Esophagus (tissue), 2 donors: ENCODE data around the gene DPH5. TPM values are rescaled to one million over a fixed set of nuclear protein-coding genes. Genes with fewer than 3 reads are reported as not detected.
"Not testable (repeated sequence)": the region's sequence is repeated elsewhere in the genome, so short reads cannot be mapped to it uniquely, and the experiment has no call there.

Source experiments
- H3K27ac ChIP-seq, 2 donors: one replicate each; pipeline ENCODE4 v1.5.1; 2013; ENCODE audit warnings: low read depth in 2 of 2, mild to moderate bottlenecking in 2 of 2, inconsistent platforms in 1 of 2, low read length in 1 of 2, moderate library complexity in 1 of 2
- H3K27me3 ChIP-seq, 2 donors: one replicate each; pipeline ENCODE4 v1.6.1; 2013; ENCODE audit warnings: low read length in 2 of 2, control low read depth in 1 of 2, mild to moderate bottlenecking in 1 of 2; ENCODE audit not compliant: insufficient read depth in 2 of 2, control insufficient read depth in 1 of 2
- H3K36me3 ChIP-seq, 2 donors: one replicate each; pipeline ENCODE4 v1.6.1; 2013; ENCODE audit warnings: low read length in 1 of 2; ENCODE audit not compliant: control insufficient read depth in 2 of 2, insufficient read depth in 2 of 2
- H3K4me1 ChIP-seq, 2 donors: one replicate each; pipeline ENCODE4 v1.6.1; 2013; ENCODE audit warnings: low read length in 1 of 2; ENCODE audit not compliant: control insufficient read depth in 2 of 2, insufficient read depth in 2 of 2
- H3K4me3 ChIP-seq, 2 donors: one replicate each; pipeline ENCODE4 v1.5.1; 2013; ENCODE audit warnings: low read length in 2 of 2, mild to moderate bottlenecking in 2 of 2, low read depth in 1 of 2, moderate library complexity in 1 of 2
- H3K9me3 ChIP-seq, 2 donors: one replicate each; pipeline ENCODE4 v1.6.1; 2013; ENCODE audit warnings: mild to moderate bottlenecking in 2 of 2, low read depth in 1 of 2, low read length in 1 of 2, moderate library complexity in 1 of 2; ENCODE audit not compliant: control insufficient read depth in 2 of 2, insufficient read depth in 1 of 2
- WGBS, 2 donors: extraction: QIAGEN DNeasy Blood & Tissue Kit; methylation state at CpG; one replicate each; pipeline ENCODE4 v1.1.7; 2013; 5-methylcytosine and 5-hydroxymethylcytosine counted together
- polyA plus RNA-seq, 2 donors: library from polyadenylated mRNA; stranded (reverse); fragments of 200-250 nt; gene quantifications; one replicate each; pipeline ENCODE4 v1.2.3, GENCODE V29; 2013
- donor health status: healthy with polysubstance abuse.
- donor health status: Bipolar disorder and iron deficiency.

The DPH5 gene
- polyA plus RNA-seq, 2 donors = 18.3 to 19.5 TPM

DNA sequence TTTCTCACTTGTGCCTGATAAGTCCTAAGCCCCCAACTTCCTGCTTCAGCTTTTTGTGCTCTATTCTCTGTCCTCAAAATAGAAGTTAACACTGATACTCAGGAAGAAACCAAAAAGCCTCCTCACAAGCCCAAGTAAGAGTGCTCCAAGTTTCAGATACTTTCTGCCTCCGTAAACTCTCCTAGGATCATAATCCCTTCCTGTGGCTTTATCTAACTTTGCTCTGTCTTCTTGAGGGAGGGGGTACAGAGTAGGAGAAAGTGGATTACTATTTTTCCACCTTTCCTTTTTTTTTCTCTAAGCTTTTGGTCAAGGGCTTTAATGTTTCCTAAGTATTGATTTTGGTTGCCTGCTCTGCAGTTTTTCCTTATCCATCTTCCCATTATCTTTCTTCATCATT is 54.6 kb downstream of the DPH5 start:
- Histone ChIP-seq H3K27me3 (no peaks in the 10 kb centered on the region), H3K4me1 (no peaks in the 10 kb centered on the region), H3K4me3 (no peak overlapping the region), H3K27ac (no peak overlapping the region), H3K9me3 (no peaks in the 10 kb centered on the region), H3K36me3 (peaks cover 3 to 7% of the 10 kb centered on the region in 2 donors)
- WGBS, 2 donors = 95 to 97% methylated on average over 1 of the region's 1 CpG

DNA sequence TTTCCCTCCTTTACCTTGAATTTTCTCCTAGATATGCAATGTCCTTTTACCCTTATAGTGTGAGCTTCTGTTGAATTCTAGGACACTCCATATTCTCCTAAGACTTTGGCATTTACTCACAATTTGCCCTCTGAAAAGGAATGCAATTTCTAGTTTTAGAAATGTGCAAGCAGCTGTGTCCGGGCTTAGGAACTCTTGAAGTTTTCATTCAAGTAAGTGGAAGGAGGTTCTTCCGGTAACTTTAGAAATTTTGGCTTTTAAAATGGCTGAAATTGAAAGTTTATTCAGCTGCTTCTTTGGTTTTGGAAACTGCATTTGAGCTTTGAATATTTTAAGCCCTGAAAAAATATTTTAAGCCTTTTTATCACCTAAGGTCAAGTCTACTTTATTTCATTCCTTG is 56.3 kb downstream of the DPH5 start:
- no peak overlapping the region for H3K27ac ChIP-seq
- H3K4me1 ChIP-seq = no peaks in the 10 kb centered on the region
- no peak overlapping the region for H3K4me3 ChIP-seq
- H3K36me3 ChIP-seq = peaks cover 6 to 7% of the 10 kb centered on the region in 2 donors
- no peaks in the 10 kb centered on the region for H3K27me3 ChIP-seq
- no peaks in the 10 kb centered on the region for H3K9me3 ChIP-seq
- 78 to 81% methylated on average over 2 of the region's 2 CpGs for WGBS, 2 donors

DNA sequence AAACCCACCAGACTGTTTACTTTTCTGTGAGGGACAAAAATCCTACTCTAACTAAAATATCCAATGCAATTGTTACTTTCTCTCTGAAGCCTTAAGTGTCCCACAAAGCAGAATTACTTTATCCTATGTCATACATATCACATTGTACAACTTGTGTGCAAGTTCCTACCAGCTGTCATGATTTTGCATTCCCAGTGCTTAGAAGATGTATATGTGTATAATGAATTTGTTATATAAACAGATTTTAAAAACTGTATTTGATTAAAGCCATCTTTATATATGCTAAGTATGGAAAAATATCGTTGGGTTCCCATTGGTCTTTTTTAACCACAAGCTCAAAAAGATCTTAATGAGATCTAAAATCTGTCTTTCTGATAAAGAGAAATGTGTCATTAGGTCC is 57.0 kb downstream of the DPH5 start:
- Histone ChIP-seq H3K36me3 (peaks cover 6 to 7% of the 10 kb centered on the region in 2 donors), H3K4me1 (no peaks in the 10 kb centered on the region), H3K27me3 (no peaks in the 10 kb centered on the region), H3K4me3 (no peak overlapping the region), H3K9me3 (no peaks in the 10 kb centered on the region), H3K27ac (no peak overlapping the region)
- 42 to 57% methylated on average over 1 of the region's 1 CpG for WGBS, 2 donors

DNA sequence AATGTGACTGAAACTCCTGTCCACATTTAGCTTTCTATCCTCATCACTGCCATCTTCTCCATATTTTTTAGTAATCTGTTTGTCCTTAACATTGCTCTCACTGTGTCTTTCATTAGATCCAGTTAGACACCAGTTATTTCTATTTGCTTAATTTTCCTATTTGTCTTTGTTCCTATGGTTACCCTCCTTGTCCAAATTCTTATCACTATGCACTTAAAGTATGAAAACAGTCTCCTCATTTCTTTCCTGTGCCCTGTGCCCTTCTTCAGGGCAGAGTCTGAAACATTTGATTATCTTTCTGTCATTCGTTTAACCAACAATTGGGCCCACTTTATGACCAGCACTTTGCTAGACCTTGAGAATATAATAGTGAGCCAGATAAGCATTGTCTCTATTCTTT is 65.5 kb downstream of the DPH5 start:
- Histone ChIP-seq H3K4me3 (no peak overlapping the region), H3K27me3 (no peaks in the 10 kb centered on the region), H3K4me1 (no peaks in the 10 kb centered on the region), H3K27ac (no peak overlapping the region), H3K36me3 (no peaks in the 10 kb centered on the region), H3K9me3 (no peaks in the 10 kb centered on the region)
- 64 to 87% methylated on average over 1 of the region's 1 CpG for WGBS, 2 donors

DNA sequence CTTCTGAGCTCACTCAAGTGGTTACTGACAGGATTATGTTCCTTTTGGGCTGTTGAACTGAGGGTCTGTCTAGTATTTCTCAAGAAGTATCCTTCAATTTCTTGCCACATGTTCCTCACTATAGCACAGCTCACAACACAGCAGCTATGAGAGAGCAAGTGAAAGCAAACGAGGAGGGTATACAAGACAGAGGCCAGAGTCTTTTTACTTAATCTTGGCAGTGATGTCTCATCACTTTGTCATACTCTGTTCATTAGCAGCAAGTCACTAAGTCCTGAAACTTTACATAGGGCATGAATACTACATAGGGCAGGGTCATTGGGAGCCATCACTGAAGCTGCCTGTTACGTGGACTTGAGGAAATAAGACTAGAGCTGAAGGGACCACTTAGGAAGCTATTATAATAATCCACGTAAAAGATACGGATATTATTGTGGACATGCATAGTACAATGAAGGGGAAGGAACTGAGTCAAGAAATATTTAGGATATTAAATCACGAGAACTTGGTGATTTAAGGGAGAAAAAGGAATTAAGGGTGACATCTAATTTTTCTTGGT is 66.0 kb downstream of the DPH5 start:
- 86 to 88% methylated on average over 5 of the region's 5 CpGs for WGBS, 2 donors
- no peaks in the 10 kb centered on the region for H3K4me1 ChIP-seq
- H3K36me3 ChIP-seq = no peaks in the 10 kb centered on the region
- no peaks in the 10 kb centered on the region for H3K27me3 ChIP-seq
- no peaks in the 10 kb centered on the region for H3K9me3 ChIP-seq
- H3K4me3 ChIP-seq = no peak overlapping the region
- H3K27ac ChIP-seq = no peak overlapping the region

DNA sequence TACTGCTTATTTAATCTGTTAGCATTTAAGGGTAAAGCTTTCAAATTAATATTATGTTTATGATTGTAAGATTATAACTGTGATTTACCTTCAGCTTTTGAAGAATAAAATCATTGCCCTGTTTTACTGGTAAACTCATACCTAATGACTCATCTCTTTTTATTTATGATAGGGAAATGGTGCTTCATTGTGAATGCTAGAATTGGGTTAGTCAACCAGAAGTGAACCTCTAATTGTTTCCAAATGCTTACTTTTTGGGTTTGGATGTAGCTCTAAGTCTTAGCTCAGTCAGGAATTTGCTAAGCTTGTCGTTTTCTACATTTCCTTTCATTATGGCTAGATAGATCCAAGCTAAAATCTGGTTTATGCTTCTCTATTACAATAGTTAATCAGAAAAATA is 70.3 kb downstream of the DPH5 start:
- H3K36me3 ChIP-seq = no peaks in the 10 kb centered on the region
- no peak overlapping the region for H3K27ac ChIP-seq
- 53 to 54% methylated on average over 1 of the region's 1 CpG for WGBS, 2 donors
- no peak overlapping the region for H3K4me3 ChIP-seq
- no peaks in the 10 kb centered on the region for H3K9me3 ChIP-seq
- H3K4me1 ChIP-seq = no peaks in the 10 kb centered on the region
- no peaks in the 10 kb centered on the region for H3K27me3 ChIP-seq

DNA sequence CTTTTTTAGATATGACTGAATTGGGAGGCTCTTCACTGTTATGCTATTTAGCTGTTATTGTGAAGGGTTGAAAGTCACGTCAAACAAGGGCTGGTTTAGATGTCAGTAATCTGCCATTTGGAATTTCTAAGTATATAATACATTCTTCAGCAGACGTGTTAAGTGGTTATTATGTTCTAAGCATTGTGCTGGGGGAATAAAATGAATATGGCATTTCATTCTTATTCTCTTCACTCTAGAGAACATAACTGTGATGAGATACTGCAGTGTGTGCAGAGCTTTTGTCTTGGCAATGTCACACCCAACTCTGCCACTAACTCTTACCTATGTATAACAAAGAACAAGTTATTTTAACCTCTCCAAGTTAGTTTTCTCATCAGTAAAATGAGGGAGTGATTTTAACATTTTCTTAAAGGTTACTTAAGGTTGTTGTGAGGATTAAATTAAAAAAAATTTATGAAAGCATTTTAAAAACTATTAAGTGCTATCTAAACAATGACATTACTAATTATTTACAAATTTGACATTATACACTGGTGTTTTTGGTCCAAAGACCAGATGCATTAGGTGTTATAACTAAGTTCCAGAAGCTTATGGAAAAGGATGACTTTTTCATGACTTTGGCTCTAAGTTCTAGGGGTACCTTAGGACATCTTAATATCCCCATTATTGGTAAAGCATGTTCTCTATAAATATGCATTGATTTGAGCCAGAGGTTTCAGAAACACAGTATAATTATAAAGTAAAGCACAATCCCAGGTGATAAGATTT is 71.4 kb downstream of the DPH5 start:
- Histone ChIP-seq H3K36me3 (no peaks in the 10 kb centered on the region), H3K27me3 (no peaks in the 10 kb centered on the region), H3K27ac (no peak overlapping the region), H3K4me1 (peaks cover 0 to 4% of the 10 kb centered on the region in 2 donors), H3K9me3 (no peaks in the 10 kb centered on the region), H3K4me3 (no peak overlapping the region)
- WGBS, 2 donors = 79 to 85% methylated on average over 2 of the region's 2 CpGs

DNA sequence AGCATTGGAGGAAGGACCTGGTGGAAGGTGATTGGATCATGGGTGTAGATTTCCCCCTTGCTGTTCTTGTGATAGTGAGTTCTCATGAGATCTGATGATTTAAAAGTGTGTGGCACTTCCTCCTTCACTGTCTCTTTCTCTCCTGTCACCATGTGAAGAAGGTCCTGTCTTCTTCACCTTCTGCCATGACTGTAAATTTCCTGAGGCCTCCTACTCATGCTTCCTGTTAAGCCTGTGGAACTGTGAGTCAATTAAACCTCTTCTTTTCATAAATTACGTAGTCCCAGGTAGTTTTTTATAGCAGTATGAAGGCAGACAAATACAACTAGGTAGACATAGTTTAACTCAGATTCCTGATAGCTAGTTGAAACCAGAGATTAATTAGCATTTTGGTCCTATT is 72.6 kb downstream of the DPH5 start:
- not testable (repeated sequence) for H3K4me1 ChIP-seq, H3K27ac ChIP-seq

DNA sequence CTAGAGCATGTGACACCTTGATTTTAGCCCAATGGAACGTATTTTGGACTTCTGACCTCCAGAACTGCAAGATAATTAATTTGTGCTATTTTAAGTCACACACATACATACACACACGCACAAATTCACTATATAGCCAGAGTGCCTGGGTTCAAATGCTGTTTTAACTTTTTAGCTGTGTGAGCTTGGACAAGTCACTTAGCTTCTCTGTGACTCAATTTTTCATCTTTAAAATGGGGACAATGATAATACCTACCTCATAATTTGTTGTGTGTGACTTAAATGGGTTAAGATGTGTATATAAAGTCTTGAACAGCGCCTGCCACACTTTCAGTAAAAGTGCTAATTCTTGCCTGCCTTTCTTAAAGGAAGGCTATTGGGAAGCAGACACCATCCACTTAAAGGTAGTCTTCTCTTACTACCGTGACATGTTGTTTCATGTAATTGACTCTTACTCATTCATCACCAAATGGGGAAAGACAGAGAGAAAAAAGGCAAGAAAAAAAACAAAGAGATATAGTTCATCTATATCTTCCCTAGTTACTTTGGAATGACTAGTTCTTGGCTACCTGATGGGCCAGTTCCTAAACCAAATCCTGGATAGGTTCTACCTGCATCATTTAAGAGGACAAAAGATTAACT is 73.4 kb downstream of the DPH5 start:
- Histone ChIP-seq H3K4me3 (no peak overlapping the region), H3K4me1 (peaks cover 0 to 4% of the 10 kb centered on the region in 2 donors), H3K9me3 (no peaks in the 10 kb centered on the region), H3K27ac (no peak overlapping the region), H3K36me3 (no peaks in the 10 kb centered on the region), H3K27me3 (no peaks in the 10 kb centered on the region)
- 93 to 97% methylated on average over 4 of the region's 4 CpGs for WGBS, 2 donors

More for the DNA sequence above, 72.6 kb downstream of the DPH5 start:
- WGBS, 2 donors = 68 to 83% methylated on average over 1 of the region's 1 CpG
- H3K36me3 ChIP-seq, H3K4me3 ChIP-seq, H3K27me3 ChIP-seq, H3K9me3 ChIP-seq: not testable (repeated sequence)
